ENCODE measurements around the gene GIMAP5. TPM values are rescaled to one million over a fixed set of nuclear protein-coding genes. Genes with fewer than 3 reads are reported as not detected.

The GIMAP5 gene
- polyA plus RNA-seq, 1 of the 3 experiments (the other 2 are of a cell fraction), result not detected

GRCh38 chr7:150742286-150742968 is 5.2 kb downstream of the GIMAP5 start:
- H3K9ac ChIP-seq, result no peak overlapping the region
- peaks cover 3% of the 10 kb centered on the region for H3K27me3 ChIP-seq (ENCODE audit: insufficient read depth)
- no peak overlapping the region for H3K27ac ChIP-seq (ENCODE audit: low read depth in 2 of 2, low read length in 1 of 2)
- H3K4me3 ChIP-seq (ENCODE audit: low read depth in 2 of 2, low read length in 1 of 2), result no peak overlapping the region
- POLR2A ChIA-PET, result interaction anchor here (0.6 kb wide), 1 partner anchor 22 kb away, joined by 3 read pairs; no protein-coding TSS in a partner anchor
- no peaks in the 10 kb centered on the region for H3K36me3 ChIP-seq (replicated peaks in 1 of 2; ENCODE audit: control insufficient read depth in 1 of 2, insufficient read depth in 2 of 2, low read length in 1 of 2)
- H3K4me1 ChIP-seq (ENCODE audit: control insufficient read depth in 1 of 2, insufficient read depth in 2 of 2, low read depth in 1 of 2, low read length in 1 of 2), result no peaks in the 10 kb centered on the region; a peak in 1 of 4 replicates
- TF ChIP-seq TAF1 (IDR thresholded peaks at IDR 0.05; ENCODE audit: borderline replicate concordance, low read depth, low read length) (no peak), RAD21 (IDR thresholded peaks at IDR 0.05; ENCODE audit: low read length) (no peak), JUND (IDR thresholded peaks at IDR 0.05) (no peak), RCOR1 (IDR thresholded peaks at IDR 0.05; ENCODE audit: low read length) (no peak), YY1 (IDR thresholded peaks at IDR 0.05; ENCODE audit: low read depth) (no peak), RFX5 (IDR thresholded peaks at IDR 0.05; ENCODE audit: low read length) (no peak), CHD2 (IDR thresholded peaks at IDR 0.05; ENCODE audit: low read length, partially characterized antibody) (no peak), FOXM1 (IDR thresholded peaks at IDR 0.05; ENCODE audit: low read depth) (no peak), TEAD4 (IDR thresholded peaks at IDR 0.05; ENCODE audit: borderline replicate concordance, insufficient read depth) (no peak), POLR2AphosphoS5 (IDR thresholded peaks at IDR 0.05; ENCODE audit: low read depth, low read length) (no peak), USF2 (IDR thresholded peaks at IDR 0.05; ENCODE audit: borderline replicate concordance, low read depth, low read length) (no peak), TCF12 (IDR thresholded peaks at IDR 0.05) (no peak), GATA2 (CRISPR knock-in tag; IDR thresholded peaks at IDR 0.05) (no peak), NRF1 (IDR thresholded peaks at IDR 0.05; ENCODE audit: low read depth, low read length) (no peak), PBX3 (IDR thresholded peaks at IDR 0.05) (no peak), EP300 (IDR thresholded peaks at IDR 0.05; ENCODE audit: borderline replicate concordance in 1 of 2, low read depth in 1 of 2, low read length in 1 of 2) (no peak), SMC3 (IDR thresholded peaks at IDR 0.05; ENCODE audit: low read depth, low read length) (no peak), NFIC (IDR thresholded peaks at IDR 0.05; ENCODE audit: borderline replicate concordance) (no peak)
- TF ChIP-seq, protein P1, sequence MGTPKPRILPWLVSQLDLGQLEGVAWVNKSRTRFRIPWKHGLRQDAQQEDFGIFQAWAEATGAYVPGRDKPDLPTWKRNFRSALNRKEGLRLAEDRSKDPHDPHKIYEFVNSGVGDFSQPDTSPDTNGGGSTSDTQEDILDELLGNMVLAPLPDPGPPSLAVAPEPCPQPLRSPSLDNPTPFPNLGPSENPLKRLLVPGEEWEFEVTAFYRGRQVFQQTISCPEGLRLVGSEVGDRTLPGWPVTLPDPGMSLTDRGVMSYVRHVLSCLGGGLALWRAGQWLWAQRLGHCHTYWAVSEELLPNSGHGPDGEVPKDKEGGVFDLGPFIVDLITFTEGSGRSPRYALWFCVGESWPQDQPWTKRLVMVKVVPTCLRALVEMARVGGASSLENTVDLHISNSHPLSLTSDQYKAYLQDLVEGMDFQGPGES (IDR thresholded peaks at IDR 0.05; ENCODE audit: low read depth, low read length), result no peak
- no peaks in the 10 kb centered on the region for H3K79me2 ChIP-seq (ENCODE audit: insufficient read depth)
- no peaks in the 10 kb centered on the region for H3K9me3 ChIP-seq
- 16% methylated on average over 14 of the region's 14 CpGs for WGBS (ENCODE audit: low lambda C conversion rate)
- H4K20me1 ChIP-seq (ENCODE audit: insufficient read depth), result no peaks in the 10 kb centered on the region
- H3K4me2 ChIP-seq, result no peak overlapping the region
- no peaks in the 10 kb centered on the region for H3F3A ChIP-seq (replicated peaks; ENCODE audit: insufficient read depth)
- no peaks in the 10 kb centered on the region for H3K9me2 ChIP-seq
- no peak overlapping the region for H2AFZ ChIP-seq (ENCODE audit: low read depth)
- CTCF ChIA-PET, result interaction anchor here (0.9 kb wide), 1 partner anchor 37 kb away, joined by 3 read pairs; no protein-coding TSS in a partner anchor
- no peak for DNase-seq
